ENCODE results near the gene YBX3. TPM values are rescaled to one million over a fixed set of nuclear protein-coding genes. Genes with fewer than 3 reads are reported as not detected.

YBX3 gene
- polyA plus RNA-seq, 4 donors, result 61.3 to 183 (median 98.4) TPM

GRCh38 chr12:10654003-10654402 lies 69.1 kb downstream of the YBX3 start:
- Histone ChIP-seq H3K4me3 (ENCODE audit: low read depth in 1 of 3, low read length in 3 of 3) (no peak overlapping the region), H3K4me1 (ENCODE audit: control insufficient read depth in 3 of 3, insufficient read depth in 2 of 3, low read depth in 1 of 3, low read length in 2 of 3) (no peaks in the 10 kb centered on the region), H3K27ac (ENCODE audit: low read depth in 1 of 3, low read length in 2 of 3) (no peak overlapping the region), H3K36me3 (ENCODE audit: control insufficient read depth in 3 of 3, insufficient read depth in 2 of 3, low read depth in 1 of 3, low read length in 3 of 3) (no peaks in the 10 kb centered on the region), H3K27me3 (ENCODE audit: control insufficient read depth in 3 of 3, insufficient read depth in 3 of 3, low read length in 3 of 3) (no peaks in the 10 kb centered on the region), H3K9me3 (ENCODE audit: control insufficient read depth in 2 of 2, insufficient read depth in 1 of 2, low read depth in 1 of 2, low read length in 1 of 2) (peaks cover 0 to 7% of the 10 kb centered on the region in 2 donors)
- DNase-seq (no peak), FAIRE-seq (no peak)

DNA sequence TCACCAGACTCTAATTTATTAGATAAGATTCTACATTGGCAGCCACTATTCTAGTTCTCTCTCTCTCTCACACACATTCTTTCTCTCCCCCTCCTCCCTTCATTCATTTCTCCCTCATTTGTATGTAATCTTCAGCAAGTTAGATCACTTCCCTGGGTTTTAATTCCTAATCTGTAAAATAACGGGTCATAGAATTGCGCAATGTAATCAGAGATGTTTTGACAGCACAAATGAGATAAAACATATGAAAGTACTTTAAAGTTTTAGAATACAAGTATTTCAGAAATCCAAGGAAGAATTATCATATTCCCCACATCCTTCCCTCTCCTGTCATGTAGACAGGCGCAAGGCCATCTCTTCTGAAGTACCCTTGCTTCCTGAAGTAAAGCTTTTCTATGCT lies 70.9 kb downstream of the YBX3 start:
- H3K4me1 ChIP-seq (ENCODE audit: control insufficient read depth in 3 of 3, insufficient read depth in 2 of 3, low read depth in 1 of 3, low read length in 2 of 3), result no peaks in the 10 kb centered on the region
- H3K27ac ChIP-seq (ENCODE audit: low read depth in 1 of 3, low read length in 2 of 3), result no peak overlapping the region
- FAIRE-seq, result no peak
- 60 to 70% (median 62%) methylated on average over 3 of the region's 3 CpGs for WGBS, 3 donors
- H3K36me3 ChIP-seq (ENCODE audit: control insufficient read depth in 3 of 3, insufficient read depth in 2 of 3, low read depth in 1 of 3, low read length in 3 of 3), result no peaks in the 10 kb centered on the region
- no peaks in the 10 kb centered on the region for H3K27me3 ChIP-seq (ENCODE audit: control insufficient read depth in 3 of 3, insufficient read depth in 3 of 3, low read length in 3 of 3)
- no peak for DNase-seq
- H3K4me3 ChIP-seq (ENCODE audit: low read depth in 1 of 3, low read length in 3 of 3), result no peak overlapping the region
- peaks cover 0 to 7% of the 10 kb centered on the region in 2 donors for H3K9me3 ChIP-seq (ENCODE audit: control insufficient read depth in 2 of 2, insufficient read depth in 1 of 2, low read depth in 1 of 2, low read length in 1 of 2)

Other genes starting within 250 kb of the YBX3 start
- 1 to 10 TPM in 1 of 4 donors, under 1 TPM in 2, not detected in 1; 0.51 to 4.0 (median 0.89) TPM for gene EIF2S3B, start 217.4 kb downstream of the YBX3 start, polyA plus RNA-seq
- 10 to 100 TPM in 3 of 4 donors, 1 to 10 TPM in 1; 4.9 to 27.7 (median 20.7) TPM for gene MAGOHB, start 109.7 kb downstream of the YBX3 start, polyA plus RNA-seq
- gene STYK1, start 49.3 kb downstream of the YBX3 start, polyA plus RNA-seq, result 1 to 10 TPM; 1.9 to 8.1 (median 4.8) TPM
- not detected for gene TAS2R7, start 79.3 kb upstream of the YBX3 start, polyA plus RNA-seq
- gene TAS2R8, start 84.0 kb upstream of the YBX3 start, polyA plus RNA-seq, result under 1 TPM in 1 of 4 donors, not detected in 3; 0.03 TPM
- not detected for gene TAS2R9, start 86.8 kb upstream of the YBX3 start, polyA plus RNA-seq
- gene TAS2R10, start 103.0 kb upstream of the YBX3 start, polyA plus RNA-seq, result under 1 TPM in 1 of 4 donors, not detected in 3; 0.58 TPM
- 1 to 10 TPM in 3 of 4 donors, not detected in 1; 1.3 to 4.5 (median 1.5) TPM for gene PRR4, start 126.2 kb upstream of the YBX3 start, polyA plus RNA-seq
- gene PRH1, start 160.9 kb upstream of the YBX3 start, polyA plus RNA-seq, result 1 to 10 TPM in 2 of 4 donors, not detected in 2; 2.6 to 7.4 TPM
- gene TAS2R13, start 186.2 kb upstream of the YBX3 start, polyA plus RNA-seq, result under 1 TPM in 2 of 4 donors, not detected in 2; 0.03 to 0.06 TPM
- gene PRH2, start 205.9 kb upstream of the YBX3 start, polyA plus RNA-seq, result under 1 TPM in 1 of 4 donors, not detected in 3; 0.09 TPM
- gene TAS2R14, start 215.9 kb upstream of the YBX3 start, polyA plus RNA-seq, result 1 to 10 TPM in 2 of 4 donors, under 1 TPM in 2; 0.67 to 2.8 (median 0.97) TPM